Breast epithelium (tissue), 3 donors: Measurements from ENCODE around the gene THSD4.

Experiments
- CTCF ChIP-seq, 3 donors: fragments of 450-650 bp; IDR thresholded peaks; one replicate each; pipeline ENCODE4 v1.5.1; 2016 to 2017; ENCODE audit warnings: antibody characterized with exemption in 3 of 3, mild to moderate bottlenecking in 3 of 3, moderate library complexity in 3 of 3
- POLR2A ChIP-seq: fragments of 450-650 bp; IDR thresholded peaks from one replicate; pipeline ENCODE4 v1.6.1; 2016; ENCODE audit warnings: antibody characterized with exemption, mild to moderate bottlenecking, moderate library complexity
- POLR2AphosphoS5 ChIP-seq, 3 donors: sonication (generic); formaldehyde crosslinking; IDR thresholded peaks; one replicate each; pipeline ENCODE4 v1.6.1; 2017; ENCODE audit warnings: antibody characterized with exemption in 3 of 3

GRCh38 chr15:71601038-71601834, 486.0 kb downstream of the THSD4 start:
- TF ChIP-seq POLR2A: no peak
- TF ChIP-seq CTCF (IDR thresholded peaks at IDR 0.05): no peak
- no peak for TF ChIP-seq POLR2AphosphoS5 (IDR thresholded peaks at IDR 0.05)
